HCT116 (cell line): ENCODE results near the gene LARP1. TPM values are rescaled to one million over a fixed set of nuclear protein-coding genes. Genes with fewer than 3 reads are reported as not detected.

Source experiments
- ATAC-seq: fragments of 200-7000 bp; cut with Tn5 transposase; 2 replicates; pipeline ENCODE4 v1.9.1; 2020; ENCODE audit warnings: mild to moderate bottlenecking, moderate library complexity
- BruUV-seq: library from RNA; stranded (reverse); fragments of 400-500 nt; replicated peaks from 2 replicates; lab custom pipeline; 2021; lab: Mats Ljungman, UMichigan
- CTCF ChIA-PET: fragments of 300-600 bp; sonication (Branson Sonifier 250); formaldehyde crosslinking; loops from one replicate; lab custom pipeline; 2021; ENCODE audit warnings: antibody characterized with exemption; lab: Charles Lee
- POLR2A ChIA-PET: fragments of 300-600, 350-600 bp; sonication (Branson Sonifier 250); formaldehyde crosslinking; loops from one replicate; lab custom pipeline; 2021; ENCODE audit warnings: antibody characterized with exemption; lab: Charles Lee
- RAD21 ChIA-PET, 2 experiments: fragments of 300-600 bp; sonication (Branson Sonifier 250); formaldehyde crosslinking; loops; one replicate each; lab custom pipeline; 2023; ENCODE audit warnings: low total read pairs in 2 of 2; ENCODE audit not compliant: uncharacterized antibody in 2 of 2, unreplicated experiment in 2 of 2, low non-redundant PET in 1 of 2; lab: Charles Lee
- DNase-seq: peaks from one replicate; pipeline ENCODE4 v3.0.0-alpha.2; 2010; ENCODE audit warnings: low read depth, low spot score
- H2AFZ ChIP-seq: fragments of 200-600 bp; shearing (Covaris generic), sonication (generic); 2 replicates; pipeline ENCODE4 v1.6.1; 2017; ENCODE audit warnings: low read depth, mixed run types, mixed read lengths, antibody characterized with exemption, low read length; ENCODE audit not compliant: poor library complexity, severe bottlenecking
- H3K27ac ChIP-seq: 2 replicates; pipeline ENCODE4 v1.5.1; 2012; ENCODE audit warnings: low read depth, low read length
- H3K27me3 ChIP-seq: fragments of 200-600 bp; sonication (generic); 2 replicates; pipeline ENCODE4 v1.6.1; 2016; ENCODE audit warnings: mixed run types, low read length, mixed read lengths; ENCODE audit not compliant: insufficient read depth
- H3K36me3 ChIP-seq, 2 experiments: fragments of 200-500 bp in 1 of 2; fragments of 200-600 bp in 1 of 2; sonication (Bioruptor generic) in 1 of 2; sonication (generic) in 1 of 2; 2 replicates each; pipeline versions ENCODE4 v1.5.1 to v1.6.1; 2014 to 2016; ENCODE audit warnings: low read length in 2 of 2, inconsistent platforms in 1 of 2, mixed read lengths in 1 of 2, mixed run types in 1 of 2; ENCODE audit not compliant: insufficient read depth in 2 of 2, control insufficient read depth in 1 of 2
- H3K4me1 ChIP-seq, 2 experiments: fragments of 200-600 bp in 1 of 2; sonication (generic) in 1 of 2; 2 replicates each; pipeline versions ENCODE4 v1.5.1 to v1.6.1; 2012 to 2017; ENCODE audit warnings: low read length in 2 of 2, inconsistent platforms in 1 of 2, mild to moderate bottlenecking in 1 of 2, mixed read lengths in 1 of 2, mixed run types in 1 of 2, moderate library complexity in 1 of 2; ENCODE audit not compliant: insufficient read depth in 2 of 2, control insufficient read depth in 1 of 2
- H3K4me2 ChIP-seq: fragments of 200-600 bp; sonication (generic); 2 replicates; pipeline ENCODE4 v1.6.1; 2017; ENCODE audit warnings: mixed run types, low read length, mixed read lengths
- H3K4me3 ChIP-seq, 2 experiments: fragments of 200-600 bp in 1 of 2; sonication (generic) in 1 of 2; replicated peaks in 1 of 2; 2 replicates each; pipeline ENCODE4 v1.5.1; 2011 to 2016; ENCODE audit warnings: low read length in 2 of 2, control low read depth in 1 of 2, low read depth in 1 of 2, mild to moderate bottlenecking in 1 of 2, mixed read lengths in 1 of 2, mixed run types in 1 of 2
- H3K79me2 ChIP-seq: fragments of 200-600 bp; sonication (generic); 2 replicates; pipeline ENCODE4 v1.6.1; 2017; ENCODE audit warnings: mild to moderate bottlenecking, mixed run types, low read length, moderate library complexity, mixed read lengths; ENCODE audit not compliant: insufficient read depth
- H3K9ac ChIP-seq: fragments of 200-600 bp; sonication (generic); 2 replicates; pipeline ENCODE4 v1.6.1; 2016; ENCODE audit warnings: low read length, mixed read lengths
- H3K9me2 ChIP-seq: fragments of 200-600 bp; sonication (generic), shearing (Covaris generic); 2 replicates; pipeline ENCODE4 v1.6.1; 2017; ENCODE audit warnings: mixed run types, mild to moderate bottlenecking, moderate library complexity; ENCODE audit not compliant: insufficient read depth
- H3K9me3 ChIP-seq, 2 experiments: fragments of 200-500 bp in 1 of 2; fragments of 200-600 bp in 1 of 2; sonication (Bioruptor generic) in 1 of 2; sonication (generic) in 1 of 2; 2 replicates each; pipeline ENCODE4 v1.6.1; 2014 to 2017; ENCODE audit warnings: low read length in 2 of 2, mixed read lengths in 2 of 2, inconsistent platforms in 1 of 2, low read depth in 1 of 2, mild to moderate bottlenecking in 1 of 2, mixed run types in 1 of 2, moderate library complexity in 1 of 2; ENCODE audit not compliant: control insufficient read depth in 1 of 2, insufficient read depth in 1 of 2
- H4K20me1 ChIP-seq: fragments of 200-600 bp; sonication (generic), shearing (Covaris generic); 2 replicates; pipeline ENCODE4 v1.6.1; 2017; ENCODE audit warnings: mixed run types, mild to moderate bottlenecking, moderate library complexity; ENCODE audit not compliant: insufficient read depth
- CBX3 ChIP-seq: IDR thresholded peaks from 2 replicates; pipeline ENCODE4 v1.6.1; 2012; ENCODE audit warnings: low read depth
- CEBPB ChIP-seq: IDR thresholded peaks from 2 replicates; pipeline ENCODE4 v1.6.1; 2012; ENCODE audit warnings: low read depth
- ELF1 ChIP-seq: IDR thresholded peaks from 2 replicates; pipeline ENCODE4 v1.6.1; 2012; ENCODE audit warnings: low read depth, borderline replicate concordance
- EZH2phosphoT487 ChIP-seq: fragments of 200-600 bp; IDR thresholded peaks from 2 replicates; pipeline ENCODE4 v1.6.1; 2018; ENCODE audit warnings: antibody characterized with exemption, borderline replicate concordance
- FOSL1 ChIP-seq: IDR thresholded peaks from 2 replicates; pipeline ENCODE4 v1.6.1; 2012; ENCODE audit warnings: low read depth
- POLR2AphosphoS5 ChIP-seq: IDR thresholded peaks from 2 replicates; pipeline ENCODE4 v1.6.1; 2011; ENCODE audit warnings: mild to moderate bottlenecking, low read depth, low read length, moderate library complexity
- RAD21 ChIP-seq: IDR thresholded peaks from 2 replicates; pipeline ENCODE4 v1.6.1; 2012; ENCODE audit warnings: low read depth, mild to moderate bottlenecking
- SIN3A ChIP-seq: IDR thresholded peaks from 2 replicates; pipeline ENCODE4 v1.6.1; 2012; ENCODE audit warnings: low read depth
- ZFX ChIP-seq: fragments of 450-650 bp; IDR thresholded peaks from 2 replicates; pipeline ENCODE4 v1.6.1; 2017
- intact Hi-C: fragments of 100-400 bp; cut with micrococcal nuclease; formaldehyde crosslinking; loops from 2 replicates; pipeline ENCODE4 v1.10.0; 2022
- total RNA-seq: library from RNA; stranded (reverse); gene quantifications from one replicate; pipeline ENCODE4 v1.2.1, GENCODE V29; 2021; ENCODE audit not compliant: unreplicated experiment
- TF ChIP-seq, protein P1 (sequence below): IDR thresholded peaks from 2 replicates; pipeline ENCODE4 v1.6.1; 2012
- TF ChIP-seq, protein P2 (sequence below): IDR thresholded peaks from 2 replicates; pipeline ENCODE4 v1.6.1; 2012; ENCODE audit warnings: low read depth
- TF ChIP-seq, protein P3 (sequence below), 3 experiments: fragments of 200-600 bp in 1 of 3; sonication (generic) in 1 of 3; IDR thresholded peaks in 2 of 3; conservative IDR thresholded peaks in 1 of 3; 2 replicates each; pipeline ENCODE4 v1.5.1; 2012 to 2017; ENCODE audit warnings: low read depth in 2 of 3, low read length in 2 of 3, antibody characterized with exemption in 1 of 3, borderline replicate concordance in 1 of 3, control low read depth in 1 of 3, mild to moderate bottlenecking in 1 of 3, mixed read lengths in 1 of 3, mixed run types in 1 of 3, moderate library complexity in 1 of 3; ENCODE audit not compliant: insufficient read depth in 1 of 3
- TF ChIP-seq, protein P4 (sequence below): IDR thresholded peaks from 2 replicates; pipeline ENCODE4 v1.6.1; 2011; ENCODE audit warnings: mild to moderate bottlenecking, low read length, moderate library complexity; ENCODE audit not compliant: insufficient replicate concordance; ENCODE audit errors: extremely low read depth
- TF ChIP-seq, protein P5 (sequence below): IDR thresholded peaks from 2 replicates; pipeline ENCODE4 v1.6.1; 2012

LARP1 gene
- total RNA-seq, 1 experiment from 2014 or later, result 201 TPM

DNA sequence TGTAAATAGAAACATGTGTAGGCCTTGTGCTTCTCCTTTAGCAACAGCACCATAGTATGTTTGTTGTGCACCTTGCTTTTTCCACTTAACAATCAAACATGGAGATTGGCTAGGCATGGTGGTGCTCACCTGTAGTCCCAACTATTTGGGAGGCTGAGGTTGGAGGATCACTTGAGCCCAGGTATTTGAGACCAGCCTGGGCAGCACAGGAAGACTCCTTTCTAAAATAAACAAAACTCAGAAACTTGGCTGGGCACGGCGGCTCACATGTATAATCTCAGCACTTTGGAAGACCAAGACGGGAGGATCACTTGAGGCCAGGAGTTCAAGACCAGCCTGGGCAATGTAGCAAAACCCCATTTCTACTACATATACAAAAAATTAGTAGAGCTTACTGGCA is 96.2 kb downstream of the LARP1 start:
- intact Hi-C loops, result loop anchor here (10.0 kb wide), 1 partner anchor 167 kb away; no protein-coding TSS in a partner anchor
- POLR2A ChIA-PET, result no interaction called here
- H4K20me1 ChIP-seq, result no peaks in the 10 kb centered on the region
- no peak overlapping the region for H2AFZ ChIP-seq
- no peak overlapping the region for H3K27ac ChIP-seq
- H3K4me3 ChIP-seq, result no peak overlapping the region
- peaks cover 0 to 4% of the 10 kb centered on the region in 2 experiments; a peak in 2 of 4 replicates for H3K4me1 ChIP-seq
- CTCF ChIA-PET, result no interaction called here
- H3K4me2 ChIP-seq, result no peak overlapping the region
- RAD21 ChIA-PET, result no interaction called here
- no TSS peak for BruUV-seq
- no peaks in the 10 kb centered on the region for H3K9me2 ChIP-seq
- H3K27me3 ChIP-seq, result no peaks in the 10 kb centered on the region
- H3K79me2 ChIP-seq, result no peaks in the 10 kb centered on the region
- ATAC-seq (no peak), DNase-seq (no peak)
- H3K9ac ChIP-seq, result no peak overlapping the region
- no peaks in the 10 kb centered on the region for H3K36me3 ChIP-seq
- no peaks in the 10 kb centered on the region for H3K9me3 ChIP-seq
- TF ChIP-seq, protein P1, sequence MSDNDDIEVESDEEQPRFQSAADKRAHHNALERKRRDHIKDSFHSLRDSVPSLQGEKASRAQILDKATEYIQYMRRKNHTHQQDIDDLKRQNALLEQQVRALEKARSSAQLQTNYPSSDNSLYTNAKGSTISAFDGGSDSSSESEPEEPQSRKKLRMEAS, result no peak
- TF ChIP-seq, protein P2, sequence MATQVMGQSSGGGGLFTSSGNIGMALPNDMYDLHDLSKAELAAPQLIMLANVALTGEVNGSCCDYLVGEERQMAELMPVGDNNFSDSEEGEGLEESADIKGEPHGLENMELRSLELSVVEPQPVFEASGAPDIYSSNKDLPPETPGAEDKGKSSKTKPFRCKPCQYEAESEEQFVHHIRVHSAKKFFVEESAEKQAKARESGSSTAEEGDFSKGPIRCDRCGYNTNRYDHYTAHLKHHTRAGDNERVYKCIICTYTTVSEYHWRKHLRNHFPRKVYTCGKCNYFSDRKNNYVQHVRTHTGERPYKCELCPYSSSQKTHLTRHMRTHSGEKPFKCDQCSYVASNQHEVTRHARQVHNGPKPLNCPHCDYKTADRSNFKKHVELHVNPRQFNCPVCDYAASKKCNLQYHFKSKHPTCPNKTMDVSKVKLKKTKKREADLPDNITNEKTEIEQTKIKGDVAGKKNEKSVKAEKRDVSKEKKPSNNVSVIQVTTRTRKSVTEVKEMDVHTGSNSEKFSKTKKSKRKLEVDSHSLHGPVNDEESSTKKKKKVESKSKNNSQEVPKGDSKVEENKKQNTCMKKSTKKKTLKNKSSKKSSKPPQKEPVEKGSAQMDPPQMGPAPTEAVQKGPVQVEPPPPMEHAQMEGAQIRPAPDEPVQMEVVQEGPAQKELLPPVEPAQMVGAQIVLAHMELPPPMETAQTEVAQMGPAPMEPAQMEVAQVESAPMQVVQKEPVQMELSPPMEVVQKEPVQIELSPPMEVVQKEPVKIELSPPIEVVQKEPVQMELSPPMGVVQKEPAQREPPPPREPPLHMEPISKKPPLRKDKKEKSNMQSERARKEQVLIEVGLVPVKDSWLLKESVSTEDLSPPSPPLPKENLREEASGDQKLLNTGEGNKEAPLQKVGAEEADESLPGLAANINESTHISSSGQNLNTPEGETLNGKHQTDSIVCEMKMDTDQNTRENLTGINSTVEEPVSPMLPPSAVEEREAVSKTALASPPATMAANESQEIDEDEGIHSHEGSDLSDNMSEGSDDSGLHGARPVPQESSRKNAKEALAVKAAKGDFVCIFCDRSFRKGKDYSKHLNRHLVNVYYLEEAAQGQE, result no peak
- TF ChIP-seq ZFX (no peak), CBX3 (no peak), ELF1 (no peak), FOSL1 (no peak), CEBPB (no peak), EZH2phosphoT487 (no peak), RAD21 (no peak), POLR2AphosphoS5 (no peak), SIN3A (no peak)
- TF ChIP-seq, protein P3, sequence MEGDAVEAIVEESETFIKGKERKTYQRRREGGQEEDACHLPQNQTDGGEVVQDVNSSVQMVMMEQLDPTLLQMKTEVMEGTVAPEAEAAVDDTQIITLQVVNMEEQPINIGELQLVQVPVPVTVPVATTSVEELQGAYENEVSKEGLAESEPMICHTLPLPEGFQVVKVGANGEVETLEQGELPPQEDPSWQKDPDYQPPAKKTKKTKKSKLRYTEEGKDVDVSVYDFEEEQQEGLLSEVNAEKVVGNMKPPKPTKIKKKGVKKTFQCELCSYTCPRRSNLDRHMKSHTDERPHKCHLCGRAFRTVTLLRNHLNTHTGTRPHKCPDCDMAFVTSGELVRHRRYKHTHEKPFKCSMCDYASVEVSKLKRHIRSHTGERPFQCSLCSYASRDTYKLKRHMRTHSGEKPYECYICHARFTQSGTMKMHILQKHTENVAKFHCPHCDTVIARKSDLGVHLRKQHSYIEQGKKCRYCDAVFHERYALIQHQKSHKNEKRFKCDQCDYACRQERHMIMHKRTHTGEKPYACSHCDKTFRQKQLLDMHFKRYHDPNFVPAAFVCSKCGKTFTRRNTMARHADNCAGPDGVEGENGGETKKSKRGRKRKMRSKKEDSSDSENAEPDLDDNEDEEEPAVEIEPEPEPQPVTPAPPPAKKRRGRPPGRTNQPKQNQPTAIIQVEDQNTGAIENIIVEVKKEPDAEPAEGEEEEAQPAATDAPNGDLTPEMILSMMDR (IDR thresholded peaks at IDR 0.05 in 2 of 3, conservative IDR thresholded peaks at IDR 0.05 in 1 of 3; ENCODE audit: borderline replicate concordance in 1 of 3, insufficient read depth in 1 of 3, low read depth in 2 of 3, low read length in 2 of 3), result no peak
- TF ChIP-seq, protein P4, sequence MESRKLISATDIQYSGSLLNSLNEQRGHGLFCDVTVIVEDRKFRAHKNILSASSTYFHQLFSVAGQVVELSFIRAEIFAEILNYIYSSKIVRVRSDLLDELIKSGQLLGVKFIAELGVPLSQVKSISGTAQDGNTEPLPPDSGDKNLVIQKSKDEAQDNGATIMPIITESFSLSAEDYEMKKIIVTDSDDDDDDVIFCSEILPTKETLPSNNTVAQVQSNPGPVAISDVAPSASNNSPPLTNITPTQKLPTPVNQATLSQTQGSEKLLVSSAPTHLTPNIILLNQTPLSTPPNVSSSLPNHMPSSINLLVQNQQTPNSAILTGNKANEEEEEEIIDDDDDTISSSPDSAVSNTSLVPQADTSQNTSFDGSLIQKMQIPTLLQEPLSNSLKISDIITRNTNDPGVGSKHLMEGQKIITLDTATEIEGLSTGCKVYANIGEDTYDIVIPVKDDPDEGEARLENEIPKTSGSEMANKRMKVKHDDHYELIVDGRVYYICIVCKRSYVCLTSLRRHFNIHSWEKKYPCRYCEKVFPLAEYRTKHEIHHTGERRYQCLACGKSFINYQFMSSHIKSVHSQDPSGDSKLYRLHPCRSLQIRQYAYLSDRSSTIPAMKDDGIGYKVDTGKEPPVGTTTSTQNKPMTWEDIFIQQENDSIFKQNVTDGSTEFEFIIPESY, result no peak
- TF ChIP-seq, protein P5, sequence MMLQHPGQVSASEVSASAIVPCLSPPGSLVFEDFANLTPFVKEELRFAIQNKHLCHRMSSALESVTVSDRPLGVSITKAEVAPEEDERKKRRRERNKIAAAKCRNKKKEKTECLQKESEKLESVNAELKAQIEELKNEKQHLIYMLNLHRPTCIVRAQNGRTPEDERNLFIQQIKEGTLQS, result no peak
